ENCODE results near the gene RNU7-1.
A peak's percentile ranks its signal among the peaks of the same experiment; 100 is the strongest.

The RNU7-1 gene

GRCh38 chr12:6927379-6928021 lies 16.1 kb upstream of the RNU7-1 start, which contains the start of gene ATN1:
Gene ATN1 (plus strand): TSS chr12:6927959. CDS start chr12:6934002, 6,043 bp downstream.
- H3K9ac ChIP-seq: peak within 1 kb of the TSS; percentile 86
- peak within 1 kb of the TSS; percentile 89 for H3K4me2 ChIP-seq
- H4K20me1 ChIP-seq (ENCODE audit: insufficient read depth): no peaks in the 10 kb centered on the region
- peaks cover 20% of the 10 kb centered on the region; the same call in 1 of the 2 replicates for H3K79me2 ChIP-seq (ENCODE audit: insufficient read depth, low read depth)
- no peaks in the 10 kb centered on the region for H3K27me3 ChIP-seq (ENCODE audit: insufficient read depth, low read depth)
- no peak within 1 kb of the TSS for H3K4me3 ChIP-seq (IDR thresholded peaks at IDR 0.05; ENCODE audit: insufficient read depth, low read depth, low read length)
- no peaks in the 10 kb centered on the region for H3K36me3 ChIP-seq (ENCODE audit: insufficient read depth)
- H3K27ac ChIP-seq: peak within 1 kb of the TSS; percentile 50
- TF ChIP-seq CTCF (conservative IDR thresholded peaks at IDR 0.05; ENCODE audit: low read depth, low read length): no peak
- H3K4me1 ChIP-seq (ENCODE audit: low read depth, poor library complexity, severe bottlenecking): peaks cover 36% of the 10 kb centered on the region
- H2AFZ ChIP-seq (ENCODE audit: low read depth): peak within 1 kb of the TSS; percentile 82

GRCh38 chr12:6928022-6928702 lies 15.5 kb upstream of the RNU7-1 start:
- H3K4me1 ChIP-seq (ENCODE audit: low read depth, poor library complexity, severe bottlenecking): peaks cover 35% of the 10 kb centered on the region
- H4K20me1 ChIP-seq (ENCODE audit: insufficient read depth): no peaks in the 10 kb centered on the region
- H3K4me2 ChIP-seq: peak overlapping the region; percentile 78
- H3K79me2 ChIP-seq (ENCODE audit: insufficient read depth, low read depth): peaks cover 20% of the 10 kb centered on the region; the same call in 1 of the 2 replicates
- no peak for TF ChIP-seq CTCF (conservative IDR thresholded peaks at IDR 0.05; ENCODE audit: low read depth, low read length)
- H3K27ac ChIP-seq: no peak overlapping the region
- peak overlapping the region; percentile 86 for H3K9ac ChIP-seq
- H2AFZ ChIP-seq (ENCODE audit: low read depth): no peak overlapping the region
- H3K4me3 ChIP-seq (IDR thresholded peaks at IDR 0.05; ENCODE audit: insufficient read depth, low read depth, low read length): no peak overlapping the region
- no peaks in the 10 kb centered on the region for H3K27me3 ChIP-seq (ENCODE audit: insufficient read depth, low read depth)
- H3K36me3 ChIP-seq (ENCODE audit: insufficient read depth): no peaks in the 10 kb centered on the region

GRCh38 chr12:6928703-6929407 lies 14.8 kb upstream of the RNU7-1 start:
- Histone ChIP-seq H3K4me3 (IDR thresholded peaks at IDR 0.05; ENCODE audit: insufficient read depth, low read depth, low read length) (no peak overlapping the region), H3K27ac (no peak overlapping the region), H3K9ac (peak overlapping the region; percentile 56), H3K27me3 (ENCODE audit: insufficient read depth, low read depth) (no peaks in the 10 kb centered on the region), H3K4me2 (peak overlapping the region; percentile 78), H3K4me1 (ENCODE audit: low read depth, poor library complexity, severe bottlenecking) (peaks cover 35% of the 10 kb centered on the region), H2AFZ (ENCODE audit: low read depth) (no peak overlapping the region), H4K20me1 (ENCODE audit: insufficient read depth) (no peaks in the 10 kb centered on the region), H3K36me3 (ENCODE audit: insufficient read depth) (no peaks in the 10 kb centered on the region), H3K79me2 (ENCODE audit: insufficient read depth, low read depth) (peaks cover 20% of the 10 kb centered on the region; the same call in 1 of the 2 replicates)
- no peak for TF ChIP-seq CTCF (conservative IDR thresholded peaks at IDR 0.05; ENCODE audit: low read depth, low read length)

- Histone ChIP-seq H3K4me1 (ENCODE audit: low read depth, poor library complexity, severe bottlenecking) (peaks cover 31% of the 10 kb centered on the region), H3K27me3 (ENCODE audit: insufficient read depth, low read depth) (no peaks in the 10 kb centered on the region), H3K4me3 (IDR thresholded peaks at IDR 0.05; ENCODE audit: insufficient read depth, low read depth, low read length) (no peak overlapping the region), H4K20me1 (ENCODE audit: insufficient read depth) (no peaks in the 10 kb centered on the region), H3K4me2 (peak overlapping the region; percentile 78), H3K36me3 (ENCODE audit: insufficient read depth) (no peaks in the 10 kb centered on the region), H3K27ac (no peak overlapping the region), H2AFZ (ENCODE audit: low read depth) (no peak overlapping the region), H3K9ac (no peak overlapping the region), H3K79me2 (ENCODE audit: insufficient read depth, low read depth) (peaks cover 20% of the 10 kb centered on the region; the same call in 1 of the 2 replicates)
- no peak for TF ChIP-seq CTCF (conservative IDR thresholded peaks at IDR 0.05; ENCODE audit: low read depth, low read length)
These were observed 13.9 kb upstream of the RNU7-1 start for GRCh38 chr12:6929466-6930452.

Measured in KMS-11 (cell line).